ENCODE data around the gene DMRTB1.

Gene DMRTB1

GRCh38 chr1:53501065-53502005, 42.1 kb downstream of the DMRTB1 start:
- no peaks in the 10 kb centered on the region for H3K27me3 ChIP-seq (ENCODE audit: control insufficient read depth in 2 of 2, insufficient read depth in 2 of 2, low read length in 2 of 2)
- no peaks in the 10 kb centered on the region for H3K36me3 ChIP-seq (ENCODE audit: control insufficient read depth in 2 of 2, insufficient read depth in 2 of 2, low read length in 2 of 2)
- no peak overlapping the region for H3K4me3 ChIP-seq (ENCODE audit: low read length in 2 of 2)
- H3K9me3 ChIP-seq (ENCODE audit: control insufficient read depth in 2 of 2, low read length in 2 of 2), result no peaks in the 10 kb centered on the region
- no peaks in the 10 kb centered on the region for H3K4me1 ChIP-seq (ENCODE audit: control insufficient read depth in 2 of 2, insufficient read depth in 2 of 2, low read length in 2 of 2)
- no peak overlapping the region for H3K9ac ChIP-seq (ENCODE audit: low read depth in 1 of 2, low read length in 2 of 2)
- no peak overlapping the region for H3K27ac ChIP-seq (ENCODE audit: low read depth in 2 of 2, low read length in 2 of 2)

DNA sequence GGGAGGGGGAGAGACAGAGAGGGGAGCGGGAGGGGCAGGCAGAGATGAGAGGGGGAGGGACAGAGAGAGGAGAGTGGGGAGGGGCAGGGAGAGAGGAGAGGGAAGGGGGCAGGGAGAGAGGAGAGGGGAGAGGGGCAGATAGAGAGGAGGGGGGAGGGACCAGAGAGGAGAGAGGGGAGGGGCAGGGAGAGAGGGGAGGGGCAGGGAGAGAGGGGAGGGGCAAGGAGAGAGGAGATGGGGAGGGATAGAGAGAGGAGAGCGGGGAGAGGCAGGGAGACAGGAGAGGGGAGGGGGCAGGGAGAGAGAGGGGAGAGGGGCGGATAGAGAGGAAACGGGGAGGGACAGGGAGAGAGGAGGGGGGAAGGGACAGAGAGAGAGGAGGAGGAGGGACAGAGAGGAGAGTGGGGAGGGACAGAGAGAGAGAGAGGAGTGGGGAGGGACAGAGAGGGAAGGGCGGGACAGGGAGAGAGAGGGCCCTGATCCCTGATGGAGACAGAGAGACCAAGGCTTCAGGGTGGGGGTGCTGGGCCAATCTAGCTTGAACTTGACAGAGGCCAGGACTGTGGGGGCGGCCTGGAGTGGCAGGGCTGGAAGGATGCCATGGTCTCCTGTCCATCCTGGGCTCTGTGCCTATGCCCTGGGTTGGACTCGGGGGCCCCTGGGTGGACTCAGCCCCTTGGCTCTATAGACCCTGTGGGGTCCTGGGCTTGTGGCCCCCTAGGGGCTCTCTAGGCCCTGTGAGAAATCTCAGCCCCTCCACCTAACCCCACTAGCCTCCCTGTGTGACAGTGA, 43.6 kb downstream of the DMRTB1 start:
- Histone ChIP-seq H3K9ac (ENCODE audit: low read depth in 1 of 2, low read length in 2 of 2) (no peak overlapping the region), H3K36me3 (ENCODE audit: control insufficient read depth in 2 of 2, insufficient read depth in 2 of 2, low read length in 2 of 2) (no peaks in the 10 kb centered on the region), H3K27me3 (ENCODE audit: control insufficient read depth in 2 of 2, insufficient read depth in 2 of 2, low read length in 2 of 2) (no peaks in the 10 kb centered on the region), H3K27ac (ENCODE audit: low read depth in 2 of 2, low read length in 2 of 2) (no peak overlapping the region), H3K4me3 (ENCODE audit: low read length in 2 of 2) (no peak overlapping the region), H3K9me3 (ENCODE audit: control insufficient read depth in 2 of 2, low read length in 2 of 2) (no peaks in the 10 kb centered on the region), H3K4me1 (ENCODE audit: control insufficient read depth in 2 of 2, insufficient read depth in 2 of 2, low read length in 2 of 2) (no peaks in the 10 kb centered on the region)

DNA sequence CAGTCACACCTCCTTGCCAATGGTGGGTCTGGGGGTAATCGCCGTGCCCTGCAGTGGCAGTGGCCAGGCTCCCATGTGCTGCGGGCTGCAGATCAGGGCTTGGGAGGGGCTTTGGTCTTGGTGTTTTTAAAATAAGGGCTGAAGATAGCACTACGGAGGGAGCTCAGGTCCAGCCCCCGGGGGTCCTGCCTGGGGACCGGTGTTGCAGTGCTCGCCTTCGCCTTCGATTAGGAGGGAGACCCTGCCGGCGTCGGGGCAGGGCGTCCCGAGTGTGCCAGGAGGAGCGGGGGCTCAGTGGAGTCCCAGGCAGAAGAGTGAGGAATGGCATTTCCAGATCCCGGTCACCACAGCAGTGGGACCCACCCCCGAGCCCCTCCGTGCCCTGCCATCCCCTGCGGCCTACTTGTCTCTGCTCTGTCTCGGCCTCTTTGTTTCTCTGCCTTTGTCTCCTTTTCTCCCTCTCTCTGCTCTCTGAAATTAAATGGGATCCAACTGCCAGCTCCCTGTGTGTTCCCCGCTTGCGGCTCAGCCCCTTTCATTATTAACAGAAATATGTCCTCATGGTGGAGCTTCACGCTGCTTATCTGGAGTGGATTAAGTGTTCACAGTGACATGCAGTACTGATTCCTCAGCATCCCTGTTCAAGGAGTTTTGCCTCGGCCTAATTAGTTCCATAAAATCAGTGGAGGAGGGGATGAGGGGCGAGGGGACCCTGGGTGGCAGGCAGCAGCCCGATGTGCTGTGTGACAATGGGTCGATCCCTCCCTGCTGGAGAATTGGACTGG, 44.4 kb downstream of the DMRTB1 start:
- Histone ChIP-seq H3K9ac (ENCODE audit: low read depth in 1 of 2, low read length in 2 of 2) (no peak overlapping the region), H3K4me1 (ENCODE audit: control insufficient read depth in 2 of 2, insufficient read depth in 2 of 2, low read length in 2 of 2) (no peaks in the 10 kb centered on the region), H3K27ac (ENCODE audit: low read depth in 2 of 2, low read length in 2 of 2) (no peak overlapping the region), H3K27me3 (ENCODE audit: control insufficient read depth in 2 of 2, insufficient read depth in 2 of 2, low read length in 2 of 2) (no peaks in the 10 kb centered on the region), H3K4me3 (ENCODE audit: low read length in 2 of 2) (no peak overlapping the region), H3K9me3 (ENCODE audit: control insufficient read depth in 2 of 2, low read length in 2 of 2) (no peaks in the 10 kb centered on the region), H3K36me3 (ENCODE audit: control insufficient read depth in 2 of 2, insufficient read depth in 2 of 2, low read length in 2 of 2) (no peaks in the 10 kb centered on the region)

- no peaks in the 10 kb centered on the region for H3K9me3 ChIP-seq (ENCODE audit: control insufficient read depth in 2 of 2, low read length in 2 of 2)
- H3K27ac ChIP-seq (ENCODE audit: low read depth in 2 of 2, low read length in 2 of 2), result no peak overlapping the region
- H3K4me1 ChIP-seq (ENCODE audit: control insufficient read depth in 2 of 2, insufficient read depth in 2 of 2, low read length in 2 of 2), result no peaks in the 10 kb centered on the region
- no peaks in the 10 kb centered on the region for H3K27me3 ChIP-seq (ENCODE audit: control insufficient read depth in 2 of 2, insufficient read depth in 2 of 2, low read length in 2 of 2)
- H3K4me3 ChIP-seq (ENCODE audit: low read length in 2 of 2), result no peak overlapping the region
- H3K9ac ChIP-seq (ENCODE audit: low read depth in 1 of 2, low read length in 2 of 2), result no peak overlapping the region
- no peaks in the 10 kb centered on the region for H3K36me3 ChIP-seq (ENCODE audit: control insufficient read depth in 2 of 2, insufficient read depth in 2 of 2, low read length in 2 of 2)
Measured at GRCh38 chr1:53504901-53505300, 45.7 kb downstream of the DMRTB1 start.

DNA sequence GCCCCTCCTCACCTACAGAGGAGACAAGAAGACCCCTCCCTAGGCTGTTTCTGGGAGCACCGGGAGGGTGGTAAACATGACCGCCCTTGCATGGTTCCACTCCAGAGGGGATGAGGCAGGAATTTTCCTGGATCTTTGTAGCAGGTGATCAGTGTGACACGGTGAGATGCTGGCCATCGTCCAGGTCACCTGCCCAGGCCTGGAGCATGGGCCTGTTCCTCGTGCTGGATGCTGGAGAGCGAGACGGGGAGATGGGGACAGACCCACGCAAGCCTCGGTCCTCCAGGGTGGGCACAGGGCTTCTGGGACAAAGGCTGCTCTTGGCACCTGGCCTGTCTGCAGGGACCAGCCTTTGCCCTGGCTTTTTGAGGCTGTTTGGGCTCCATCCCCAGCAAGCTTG, 46.2 kb downstream of the DMRTB1 start:
- no peak overlapping the region for H3K27ac ChIP-seq (ENCODE audit: low read depth in 2 of 2, low read length in 2 of 2)
- H3K27me3 ChIP-seq (ENCODE audit: control insufficient read depth in 2 of 2, insufficient read depth in 2 of 2, low read length in 2 of 2), result no peaks in the 10 kb centered on the region
- no peaks in the 10 kb centered on the region for H3K9me3 ChIP-seq (ENCODE audit: control insufficient read depth in 2 of 2, low read length in 2 of 2)
- no peak overlapping the region for H3K4me3 ChIP-seq (ENCODE audit: low read length in 2 of 2)
- no peaks in the 10 kb centered on the region for H3K4me1 ChIP-seq (ENCODE audit: control insufficient read depth in 2 of 2, insufficient read depth in 2 of 2, low read length in 2 of 2)
- H3K36me3 ChIP-seq (ENCODE audit: control insufficient read depth in 2 of 2, insufficient read depth in 2 of 2, low read length in 2 of 2), result no peaks in the 10 kb centered on the region
- H3K9ac ChIP-seq (ENCODE audit: low read depth in 1 of 2, low read length in 2 of 2), result no peak overlapping the region

DNA sequence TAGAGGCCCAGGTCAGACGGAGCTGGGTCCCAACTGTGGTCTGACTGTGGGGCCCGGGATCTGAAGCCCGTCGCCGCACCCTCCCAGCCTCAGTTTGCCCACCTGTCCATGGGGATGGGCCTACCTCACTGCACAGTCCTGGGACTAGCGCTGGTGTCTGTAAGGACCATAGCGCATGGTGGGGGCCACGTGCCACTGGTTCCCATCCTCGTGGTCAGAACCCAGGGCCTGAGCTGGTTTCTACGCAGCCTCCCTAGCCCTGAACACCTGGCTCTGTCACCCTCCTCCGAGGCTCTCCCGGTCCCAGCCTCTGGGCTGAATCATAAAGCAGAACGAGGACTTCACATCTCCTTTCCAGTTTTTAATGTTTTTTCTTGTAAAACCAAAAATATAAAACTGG, 46.7 kb downstream of the DMRTB1 start:
- Histone ChIP-seq H3K9me3 (ENCODE audit: control insufficient read depth in 2 of 2, low read length in 2 of 2) (no peaks in the 10 kb centered on the region), H3K27ac (ENCODE audit: low read depth in 2 of 2, low read length in 2 of 2) (no peak overlapping the region), H3K4me1 (ENCODE audit: control insufficient read depth in 2 of 2, insufficient read depth in 2 of 2, low read length in 2 of 2) (no peaks in the 10 kb centered on the region), H3K36me3 (ENCODE audit: control insufficient read depth in 2 of 2, insufficient read depth in 2 of 2, low read length in 2 of 2) (no peaks in the 10 kb centered on the region), H3K27me3 (ENCODE audit: control insufficient read depth in 2 of 2, insufficient read depth in 2 of 2, low read length in 2 of 2) (no peaks in the 10 kb centered on the region), H3K4me3 (ENCODE audit: low read length in 2 of 2) (no peak overlapping the region), H3K9ac (ENCODE audit: low read depth in 1 of 2, low read length in 2 of 2) (no peak overlapping the region)

- Histone ChIP-seq H3K4me1 (ENCODE audit: control insufficient read depth in 2 of 2, insufficient read depth in 2 of 2, low read length in 2 of 2) (no peaks in the 10 kb centered on the region), H3K4me3 (ENCODE audit: low read length in 2 of 2) (no peak overlapping the region), H3K27ac (ENCODE audit: low read depth in 2 of 2, low read length in 2 of 2) (no peak overlapping the region), H3K36me3 (ENCODE audit: control insufficient read depth in 2 of 2, insufficient read depth in 2 of 2, low read length in 2 of 2) (no peaks in the 10 kb centered on the region), H3K27me3 (ENCODE audit: control insufficient read depth in 2 of 2, insufficient read depth in 2 of 2, low read length in 2 of 2) (no peaks in the 10 kb centered on the region), H3K9me3 (ENCODE audit: control insufficient read depth in 2 of 2, low read length in 2 of 2) (no peaks in the 10 kb centered on the region), H3K9ac (ENCODE audit: low read depth in 1 of 2, low read length in 2 of 2) (no peak overlapping the region)
Measured at GRCh38 chr1:53506355-53507050, 47.3 kb downstream of the DMRTB1 start.

DNA sequence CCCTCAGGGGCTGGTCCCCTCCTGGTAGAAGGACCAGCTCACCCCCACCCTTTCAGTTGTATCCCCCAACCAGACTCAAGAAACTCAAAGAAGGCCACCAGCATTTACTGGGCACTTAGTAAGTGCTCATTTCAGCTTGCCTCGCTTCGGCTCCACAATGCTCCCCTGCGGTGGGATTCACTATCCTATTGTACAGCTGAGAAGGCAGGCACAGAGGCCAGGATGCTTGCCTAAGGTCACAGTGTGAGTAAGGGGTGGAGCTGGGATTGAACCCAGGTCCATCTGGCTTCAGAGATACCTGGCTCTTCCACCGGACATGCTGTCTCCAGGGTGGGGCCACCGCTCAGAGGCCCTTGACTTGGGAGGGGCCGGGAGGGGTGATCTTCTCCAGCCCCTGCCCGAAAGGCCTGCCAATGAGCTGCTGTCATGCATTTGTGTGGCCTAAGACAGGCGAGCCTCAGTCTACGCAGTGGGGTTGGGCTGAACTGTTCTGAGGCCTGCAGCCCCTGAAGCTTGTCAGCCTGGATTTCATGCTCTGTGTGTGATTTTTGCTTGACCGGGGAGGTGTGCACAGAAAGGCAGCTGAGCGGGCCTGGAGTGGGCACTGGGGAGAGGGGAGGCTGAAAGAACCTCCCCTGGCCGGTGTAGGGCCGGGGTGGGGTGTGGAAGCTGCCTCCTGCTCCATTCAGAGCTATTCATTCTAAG, 48.1 kb downstream of the DMRTB1 start:
- no peak overlapping the region for H3K27ac ChIP-seq (ENCODE audit: low read depth in 2 of 2, low read length in 2 of 2)
- H3K4me3 ChIP-seq (ENCODE audit: low read length in 2 of 2), result no peak overlapping the region
- H3K4me1 ChIP-seq (ENCODE audit: control insufficient read depth in 2 of 2, insufficient read depth in 2 of 2, low read length in 2 of 2), result no peaks in the 10 kb centered on the region
- no peak overlapping the region for H3K9ac ChIP-seq (ENCODE audit: low read depth in 1 of 2, low read length in 2 of 2)
- H3K27me3 ChIP-seq (ENCODE audit: control insufficient read depth in 2 of 2, insufficient read depth in 2 of 2, low read length in 2 of 2), result no peaks in the 10 kb centered on the region
- no peaks in the 10 kb centered on the region for H3K9me3 ChIP-seq (ENCODE audit: control insufficient read depth in 2 of 2, low read length in 2 of 2)
- no peaks in the 10 kb centered on the region for H3K36me3 ChIP-seq (ENCODE audit: control insufficient read depth in 2 of 2, insufficient read depth in 2 of 2, low read length in 2 of 2)
